ENCODE results near the gene GIGYF1. TPM values are rescaled to one million over a fixed set of nuclear protein-coding genes. Genes with fewer than 3 reads are reported as not detected.
"Not testable (repeated sequence)": the region's sequence is repeated elsewhere in the genome, so short reads cannot be mapped to it uniquely, and the experiment has no call there.

The GIGYF1 gene
- total RNA-seq, 2 donors from 2014 or later: 20.9 to 33.4 TPM

GRCh38 chr7:100719523-100720278 lies 25.7 kb upstream of the GIGYF1 start:
- Histone ChIP-seq H3K4me1 (no peaks in the 10 kb centered on the region), H3K27ac (no peak overlapping the region), H3K9ac (ENCODE audit: low read depth in 2 of 2, low read length in 2 of 2) (no peak overlapping the region), H3K27me3 (peaks cover 23% of the 10 kb centered on the region), H3K4me3 (no peak overlapping the region), H3K9me3 (no peaks in the 10 kb centered on the region), H3K36me3 (no peaks in the 10 kb centered on the region)
- intact Hi-C loops (cut with DNase I): no loop called here
- TF ChIP-seq CTCF (IDR thresholded peaks at IDR 0.05): no peak
- DNase-seq: no peak

DNA sequence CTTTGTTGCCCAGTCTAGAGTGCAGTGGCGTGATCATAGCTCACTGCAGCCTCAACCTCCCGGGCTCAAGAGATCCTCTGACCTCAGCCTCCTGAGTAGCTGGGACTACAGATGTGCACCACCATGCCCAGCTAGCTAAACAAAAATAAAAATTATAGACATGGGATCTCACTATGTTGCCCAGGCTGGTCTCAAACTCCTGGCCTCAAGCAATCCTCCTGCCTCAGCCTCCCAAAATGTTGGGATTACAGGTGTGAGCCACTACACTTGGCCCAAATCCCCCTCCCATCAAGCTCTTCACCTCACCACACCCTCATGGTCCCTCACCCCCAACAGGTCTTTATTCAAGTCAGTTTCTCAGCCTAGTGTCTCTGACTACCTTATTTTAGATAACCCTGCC lies 23.0 kb upstream of the GIGYF1 start:
- H3K9ac ChIP-seq (ENCODE audit: low read depth in 2 of 2, low read length in 2 of 2); H3K4me3 ChIP-seq; intact Hi-C loops (cut with DNase I); H3K4me1 ChIP-seq; DNase-seq; H3K36me3 ChIP-seq; H3K27ac ChIP-seq; H3K9me3 ChIP-seq: not testable (repeated sequence)
- peaks cover 19% of the 10 kb centered on the region for H3K27me3 ChIP-seq

GRCh38 chr7:100714725-100715124 lies 20.7 kb upstream of the GIGYF1 start:
- Histone ChIP-seq H3K27me3 (no peaks in the 10 kb centered on the region), H3K4me1 (no peaks in the 10 kb centered on the region), H3K4me3 (no peak overlapping the region), H3K27ac (no peak overlapping the region), H3K36me3 (no peaks in the 10 kb centered on the region), H3K9me3 (no peaks in the 10 kb centered on the region), H3K9ac (ENCODE audit: low read depth in 2 of 2, low read length in 2 of 2) (no peak overlapping the region)
- no peak for DNase-seq
- no peak for TF ChIP-seq CTCF (IDR thresholded peaks at IDR 0.05)
- intact Hi-C loops (cut with DNase I): no loop called here

DNA sequence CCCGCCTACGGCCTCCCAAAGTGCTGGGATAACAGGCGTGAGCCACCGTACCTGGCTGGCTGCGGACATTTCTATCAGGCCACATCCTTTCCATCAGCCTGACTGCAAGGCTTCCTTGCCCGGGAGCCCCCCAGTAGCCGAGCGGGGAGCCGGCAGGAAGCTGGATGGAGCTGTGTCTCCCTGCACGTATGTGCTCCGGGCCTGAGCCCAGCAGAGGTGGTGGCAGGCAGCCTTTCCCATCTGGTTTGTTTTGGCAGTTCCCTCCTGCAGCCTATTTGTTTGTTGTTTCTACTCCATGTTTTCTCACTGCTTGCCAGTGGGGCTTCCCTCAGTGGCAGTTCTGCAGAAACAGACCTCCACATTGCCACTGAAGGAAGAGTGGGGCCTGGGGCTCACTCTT lies 17.3 kb upstream of the GIGYF1 start:
- no peak for TF ChIP-seq CTCF (IDR thresholded peaks at IDR 0.05)
- no peak for DNase-seq
- Histone ChIP-seq H3K9ac (ENCODE audit: low read depth in 2 of 2, low read length in 2 of 2) (no peak overlapping the region), H3K9me3 (no peaks in the 10 kb centered on the region), H3K27ac (no peak overlapping the region), H3K36me3 (no peaks in the 10 kb centered on the region), H3K4me1 (peaks cover 10% of the 10 kb centered on the region), H3K27me3 (no peaks in the 10 kb centered on the region), H3K4me3 (no peak overlapping the region)
- intact Hi-C loops (cut with DNase I): no loop called here

DNA sequence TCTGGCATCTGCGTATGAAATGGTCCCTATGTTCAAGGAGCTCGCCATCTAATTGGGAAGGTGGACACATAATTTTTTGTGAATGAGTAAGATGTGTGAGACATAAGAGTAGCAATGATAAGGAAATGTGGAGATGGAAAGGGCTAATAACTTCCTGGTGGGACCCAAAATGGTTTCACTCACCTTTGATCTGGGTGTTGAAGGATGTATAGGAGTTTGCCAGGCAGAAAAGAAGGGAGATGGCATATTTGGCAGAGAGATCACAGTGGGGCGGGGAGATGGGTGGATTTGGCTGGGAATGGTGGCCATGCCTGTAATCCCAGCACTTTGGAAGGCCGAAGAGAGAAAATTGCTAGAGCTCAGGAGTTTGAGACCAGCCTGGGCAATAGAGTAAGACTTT lies 16.4 kb upstream of the GIGYF1 start:
- no peak overlapping the region for H3K27ac ChIP-seq
- intact Hi-C loops (cut with DNase I): no loop called here
- H3K36me3 ChIP-seq: no peaks in the 10 kb centered on the region
- no peaks in the 10 kb centered on the region for H3K27me3 ChIP-seq
- H3K9me3 ChIP-seq: no peaks in the 10 kb centered on the region
- DNase-seq: no peak
- peaks cover 10% of the 10 kb centered on the region for H3K4me1 ChIP-seq
- no peak overlapping the region for H3K4me3 ChIP-seq
- no peak overlapping the region for H3K9ac ChIP-seq (ENCODE audit: low read depth in 2 of 2, low read length in 2 of 2)
- TF ChIP-seq CTCF (IDR thresholded peaks at IDR 0.05): no peak

- no peaks in the 10 kb centered on the region for H3K27me3 ChIP-seq
- intact Hi-C loops (cut with DNase I): loop anchor here (5.0 kb wide), 1 partner anchor 144 kb away; the partner anchor contains the start of gene SLC12A9
- H3K4me3 ChIP-seq: no peak overlapping the region
- H3K9ac ChIP-seq (ENCODE audit: low read depth in 2 of 2, low read length in 2 of 2): no peak overlapping the region
- no peaks in the 10 kb centered on the region for H3K36me3 ChIP-seq
- DNase-seq: no peak
- no peak overlapping the region for H3K27ac ChIP-seq
- TF ChIP-seq CTCF (IDR thresholded peaks at IDR 0.05): no peak
- H3K4me1 ChIP-seq: peaks cover 10% of the 10 kb centered on the region
- no peaks in the 10 kb centered on the region for H3K9me3 ChIP-seq
Observed at GRCh38 chr7:100708395-100708794, 14.3 kb upstream of the GIGYF1 start.

Measured in colonic mucosa (tissue), 4 donors.